Endothelial cell of hepatic sinusoid (primary cell): Measurements from ENCODE around the gene DUSP18.
"Not testable (repeated sequence)": the region's sequence is repeated elsewhere in the genome, so short reads cannot be mapped to it uniquely, and the experiment has no call there.

Experiments
- in situ Hi-C: cut with HindIII; loops from 2 replicates; pipeline ENCODE4 v1.10.0; 2017; ENCODE audit warnings: low sequenced_read_pairs

DUSP18 gene

DNA sequence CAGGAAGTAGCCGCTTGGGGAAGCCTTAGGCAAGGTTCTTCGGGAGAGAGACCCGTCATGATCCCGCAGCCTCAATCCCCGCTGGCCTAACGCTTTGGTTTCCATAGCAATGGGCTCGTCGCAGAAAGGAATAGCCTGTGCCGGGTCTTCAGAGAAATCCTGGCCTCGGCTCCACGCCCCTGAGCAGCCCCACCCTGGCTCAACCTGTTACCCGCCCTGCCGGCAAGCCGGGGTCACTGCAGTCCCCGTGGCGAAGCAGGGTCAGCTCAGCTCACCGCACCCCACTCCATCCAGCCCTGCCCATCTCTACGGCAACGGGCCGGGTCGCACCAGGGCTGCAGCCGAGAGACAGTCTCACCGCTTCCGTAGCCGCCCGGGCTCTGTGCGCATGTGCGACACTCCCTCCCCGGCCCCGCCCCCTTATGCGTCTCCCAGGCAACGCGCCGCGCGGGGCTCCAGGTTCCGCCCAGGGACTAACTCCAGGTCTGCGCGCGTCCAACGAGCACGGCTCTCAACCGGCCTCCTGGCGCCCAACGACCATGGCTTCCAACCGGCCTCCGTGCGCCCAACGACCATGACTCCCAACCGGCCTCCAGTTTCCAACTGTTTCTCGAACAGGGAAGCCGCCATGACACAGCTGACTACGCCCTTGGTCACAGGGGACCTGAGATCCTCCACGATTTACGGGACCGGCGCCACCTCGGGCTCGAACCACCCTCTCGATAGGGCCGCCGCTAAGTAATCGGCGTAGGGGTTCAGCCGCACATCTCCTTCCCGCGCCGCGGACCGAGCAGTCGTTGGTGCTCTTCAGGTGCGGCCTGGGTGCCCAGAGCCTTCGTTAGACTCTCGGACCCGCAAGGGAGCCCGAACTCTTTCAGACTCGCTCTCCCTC, at the start of gene DUSP18:
DUSP18 (minus strand) TSS at position 382 of the 892 bp plus-strand sequence. CDS start 3,872 bp downstream, outside the sequence.
- in situ Hi-C loops, result no loop called here

- in situ Hi-C loops, result no loop called here
These were observed 46.4 kb upstream of the DUSP18 start for GRCh38 chr22:30714062-30714461.

GRCh38 chr22:30712094-30712493, 44.4 kb upstream of the DUSP18 start:
- in situ Hi-C loops, result no loop called here

DNA sequence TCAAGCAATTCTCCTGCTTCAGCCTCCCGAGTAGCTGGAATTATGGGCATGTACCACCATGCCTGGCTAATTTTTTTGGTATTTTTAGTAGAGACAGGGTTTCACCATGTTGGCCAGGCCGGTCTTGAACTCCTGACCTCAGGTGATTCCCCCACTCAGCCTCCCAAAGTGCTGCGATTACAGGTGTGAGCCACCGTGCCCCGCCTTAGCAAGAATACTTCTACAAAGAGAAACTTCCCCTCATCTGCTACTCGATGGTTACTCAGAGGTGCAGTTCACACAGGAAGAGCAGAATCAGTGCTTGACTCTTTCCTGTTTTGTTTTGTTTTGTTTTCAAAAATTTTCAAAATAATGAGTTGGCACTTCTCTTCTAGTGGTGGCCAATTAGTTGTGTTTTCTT, 42.3 kb upstream of the DUSP18 start:
- in situ Hi-C loops, result not testable (repeated sequence)

DNA sequence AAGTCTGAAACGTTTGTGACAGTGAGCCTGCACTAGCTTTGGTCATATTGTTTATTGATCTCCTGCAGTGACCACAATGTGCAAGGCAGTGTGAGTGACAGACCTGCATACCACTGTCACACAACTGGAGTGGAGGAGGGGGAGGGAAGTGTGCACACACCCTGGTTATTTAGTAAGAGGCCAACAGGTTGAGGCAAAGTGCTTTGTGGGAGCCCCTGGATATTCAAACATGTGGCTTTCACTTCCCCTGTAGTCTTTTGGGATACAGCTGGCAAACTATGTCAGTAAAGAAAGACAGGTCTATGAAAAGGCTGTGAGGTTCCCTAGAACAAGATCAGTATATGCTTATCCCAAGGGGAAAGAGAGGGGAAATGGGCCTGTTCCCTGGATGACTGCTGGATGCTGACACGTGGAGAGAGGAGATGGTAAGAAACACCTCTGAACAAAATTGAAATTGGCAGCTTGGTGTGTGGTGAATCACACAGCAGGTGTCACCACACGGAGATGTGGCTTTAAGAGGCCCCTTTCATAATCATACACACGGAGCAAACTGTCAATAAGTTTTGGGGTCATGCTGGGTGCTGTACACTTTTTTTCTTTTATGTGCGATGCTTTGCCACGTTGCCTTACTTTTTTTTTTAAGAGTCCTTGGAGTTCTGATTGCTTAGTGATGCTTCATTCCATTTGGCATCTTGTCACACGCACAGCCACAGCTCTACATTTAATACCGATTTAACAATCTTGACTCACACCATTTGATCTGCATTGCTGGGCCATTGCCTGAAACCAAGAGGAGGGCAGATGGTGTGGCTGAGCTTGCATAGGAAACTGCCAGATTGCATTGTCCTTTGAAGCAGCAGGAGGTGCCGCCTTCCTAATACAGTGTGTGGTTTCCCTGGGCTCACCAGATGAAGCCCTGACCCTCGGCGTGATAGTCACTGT, 38.3 kb upstream of the DUSP18 start:
- in situ Hi-C loops, result no loop called here

DNA sequence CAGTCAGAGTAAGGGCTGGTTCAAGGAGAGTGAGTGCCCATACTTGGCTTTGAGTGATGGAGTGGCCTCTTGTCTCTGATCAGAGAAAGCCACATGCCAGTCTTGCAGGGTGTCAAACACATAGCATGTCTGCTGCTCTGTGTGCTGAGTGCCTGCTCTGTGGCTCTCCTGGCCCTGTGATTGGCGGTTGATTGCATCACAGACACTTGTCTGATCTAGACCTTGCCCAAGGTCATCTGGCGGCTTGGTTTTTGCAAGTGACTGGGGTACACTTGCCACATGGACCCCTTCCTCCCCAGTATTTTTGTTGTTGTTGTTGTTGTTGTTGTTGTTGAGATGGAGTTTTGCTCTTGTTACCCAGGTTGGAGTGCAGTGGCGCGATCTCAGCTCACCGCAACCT, 37.3 kb upstream of the DUSP18 start:
- in situ Hi-C loops, result no loop called here

DNA sequence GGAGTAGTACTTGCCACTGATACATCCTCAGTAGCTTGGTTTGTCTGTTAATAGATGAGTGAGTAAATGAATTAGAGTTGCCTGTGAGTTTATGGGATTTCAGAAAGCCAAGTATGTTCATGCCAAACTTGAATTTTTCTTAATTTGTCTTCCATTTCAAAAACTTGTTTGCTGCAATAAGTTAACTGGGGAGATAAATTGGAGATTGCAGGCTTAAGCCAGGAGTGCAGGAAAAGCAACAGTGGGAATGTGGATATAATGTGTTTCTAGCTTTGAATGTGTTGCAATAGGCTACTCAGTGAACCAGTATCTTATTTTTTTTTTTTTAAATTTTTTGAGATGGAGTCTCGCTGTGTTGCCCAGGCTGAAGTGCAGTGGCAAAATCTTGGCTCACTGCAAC, 35.2 kb upstream of the DUSP18 start:
- in situ Hi-C loops, result no loop called here

- in situ Hi-C loops, result no loop called here
These were observed 34.2 kb upstream of the DUSP18 start for GRCh38 chr22:30701872-30702271.

GRCh38 chr22:30697975-30698374, 30.3 kb upstream of the DUSP18 start:
- in situ Hi-C loops, result no loop called here

GRCh38 chr22:30695871-30696655, 28.4 kb upstream of the DUSP18 start:
- in situ Hi-C loops, result no loop called here

DNA sequence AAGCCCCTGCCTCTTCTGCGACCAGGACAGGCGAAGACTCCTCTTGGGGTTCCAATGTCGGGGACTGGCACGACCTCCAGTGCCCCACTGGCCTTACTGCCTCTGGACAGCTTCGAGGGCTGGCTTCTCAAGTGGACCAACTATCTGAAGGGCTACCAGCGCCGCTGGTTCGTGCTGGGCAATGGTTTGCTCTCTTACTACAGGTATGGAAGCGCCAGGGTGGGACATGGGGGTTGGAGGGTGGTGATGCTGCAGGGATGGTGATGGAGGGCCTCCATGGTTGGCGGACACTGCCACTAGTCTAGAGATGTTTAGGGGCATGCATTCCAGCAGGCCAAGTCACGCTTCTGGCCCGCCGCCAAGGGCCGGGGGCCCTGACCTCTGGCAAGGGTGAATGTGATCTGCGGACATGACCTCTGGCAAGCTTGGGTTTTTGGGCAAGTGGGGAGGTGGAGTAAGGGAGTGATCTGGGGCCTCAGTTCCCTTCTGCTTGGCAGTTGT, 27.7 kb upstream of the DUSP18 start:
- in situ Hi-C loops, result no loop called here

DNA sequence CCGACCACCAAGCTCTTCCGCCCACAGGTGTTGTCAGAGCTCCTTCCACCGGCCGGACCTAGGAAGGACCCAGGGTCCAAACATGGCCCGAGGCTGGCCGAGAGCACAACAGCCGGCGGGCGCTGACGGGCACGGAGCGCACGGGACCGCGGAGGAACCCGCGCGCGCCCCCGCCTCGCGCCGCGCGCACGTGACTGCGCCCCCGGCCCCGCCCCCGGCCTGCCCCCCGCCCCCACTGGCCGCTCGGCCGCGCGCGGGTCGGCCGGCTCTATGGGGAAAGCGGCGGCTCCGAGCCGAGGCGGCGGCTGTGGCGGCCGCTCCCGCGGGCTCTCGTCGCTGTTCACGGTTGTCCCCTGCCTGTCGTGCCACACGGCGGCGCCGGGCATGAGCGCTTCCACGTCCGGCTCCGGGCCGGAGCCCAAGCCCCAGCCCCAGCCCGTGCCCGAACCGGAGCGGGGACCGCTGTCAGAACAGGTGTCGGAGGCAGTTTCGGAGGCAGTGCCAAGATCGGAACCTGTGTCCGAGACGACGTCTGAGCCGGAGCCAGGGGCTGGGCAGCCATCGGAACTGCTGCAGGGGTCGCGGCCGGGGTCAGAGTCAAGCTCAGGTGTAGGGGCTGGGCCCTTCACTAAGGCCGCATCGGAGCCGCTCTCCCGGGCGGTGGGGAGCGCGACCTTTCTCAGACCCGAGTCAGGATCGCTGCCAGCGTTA, 27.1 kb upstream of the DUSP18 start, which contains the start of gene OSBP2:
OSBP2 (plus strand) TSS at position 235 of the 711 bp plus-strand sequence; CDS start at position 271, 36 bp downstream.
- in situ Hi-C loops, result no loop called here

GRCh38 chr22:30694171-30694639, 26.5 kb upstream of the DUSP18 start:
- in situ Hi-C loops, result no loop called here

DNA sequence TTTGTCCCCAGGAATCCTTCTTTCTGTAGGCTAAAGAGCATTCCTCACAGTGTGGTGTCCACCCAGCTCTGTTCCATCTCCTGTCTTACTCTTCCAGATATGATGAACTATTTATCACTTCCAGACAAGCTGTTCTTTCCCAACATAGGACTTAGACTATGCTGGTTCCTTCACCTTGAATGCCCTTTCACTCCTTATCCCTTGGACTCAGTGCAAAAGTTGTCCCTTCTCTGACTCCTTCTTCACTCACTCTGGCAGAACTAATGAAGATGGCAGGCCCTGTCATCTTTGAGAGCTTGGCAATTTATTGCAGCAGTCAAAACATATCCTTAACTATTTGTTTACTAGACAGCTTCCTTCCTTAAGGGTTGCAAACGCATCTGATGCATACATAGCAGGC, 23.5 kb upstream of the DUSP18 start:
- in situ Hi-C loops, result no loop called here

DNA sequence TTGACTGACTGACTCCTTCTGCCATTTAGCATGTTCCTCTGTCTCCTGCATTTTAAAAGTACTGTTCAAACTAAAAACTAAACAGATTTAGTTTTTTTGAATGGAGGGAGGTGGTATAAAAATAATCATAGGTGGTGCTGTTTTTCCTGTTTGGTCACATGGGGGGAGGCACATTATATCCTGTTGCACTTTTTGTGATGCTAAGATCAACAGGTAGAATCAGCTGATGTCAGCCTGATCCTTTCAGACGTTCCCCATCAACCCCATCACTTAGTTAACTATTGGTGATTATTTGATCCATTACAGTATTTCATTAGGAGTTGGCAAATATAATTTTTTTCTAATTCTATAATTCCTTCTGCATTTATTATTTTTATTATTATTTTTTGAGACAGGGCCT, 21.9 kb upstream of the DUSP18 start:
- in situ Hi-C loops, result no loop called here

DNA sequence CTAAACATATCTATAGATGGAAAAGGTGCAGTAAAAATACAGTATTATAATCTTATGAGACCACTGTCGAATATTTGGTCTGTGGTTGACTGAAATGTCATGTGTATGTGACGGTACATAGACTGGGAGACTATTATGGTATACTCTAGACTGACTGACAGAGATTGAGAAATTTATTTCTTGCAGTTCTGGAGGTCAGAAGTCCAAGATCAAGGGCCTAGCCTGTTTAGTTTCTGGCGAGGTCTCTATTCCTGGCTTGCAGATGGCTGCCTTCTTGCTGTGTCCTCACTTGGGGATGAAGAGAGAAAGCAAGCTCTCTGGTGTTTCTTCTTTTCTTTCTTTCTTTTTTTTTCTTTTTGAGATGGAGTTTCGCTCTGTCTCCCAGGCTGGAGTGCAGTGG, 19.7 kb upstream of the DUSP18 start:
- in situ Hi-C loops, result no loop called here

DNA sequence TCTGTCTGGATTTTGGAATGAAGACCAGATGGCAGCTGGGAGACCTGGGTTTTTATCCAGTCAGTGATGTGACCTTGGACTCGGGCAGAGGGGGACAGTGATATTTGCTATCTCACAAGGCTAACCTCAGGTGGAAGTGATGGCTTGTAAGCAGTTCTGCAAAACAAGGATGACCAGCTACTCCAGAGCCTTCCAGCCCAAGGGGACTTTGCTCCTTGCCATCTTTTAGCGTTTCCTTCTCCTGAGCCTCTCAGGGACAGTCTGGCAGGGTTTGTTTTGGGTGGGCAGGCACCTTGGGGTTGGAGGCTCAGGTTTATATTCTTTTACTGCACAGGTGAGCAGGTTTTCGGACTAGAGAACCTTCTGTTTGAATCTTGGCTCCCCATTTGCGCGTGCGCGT, 17.5 kb upstream of the DUSP18 start:
- in situ Hi-C loops, result no loop called here

DNA sequence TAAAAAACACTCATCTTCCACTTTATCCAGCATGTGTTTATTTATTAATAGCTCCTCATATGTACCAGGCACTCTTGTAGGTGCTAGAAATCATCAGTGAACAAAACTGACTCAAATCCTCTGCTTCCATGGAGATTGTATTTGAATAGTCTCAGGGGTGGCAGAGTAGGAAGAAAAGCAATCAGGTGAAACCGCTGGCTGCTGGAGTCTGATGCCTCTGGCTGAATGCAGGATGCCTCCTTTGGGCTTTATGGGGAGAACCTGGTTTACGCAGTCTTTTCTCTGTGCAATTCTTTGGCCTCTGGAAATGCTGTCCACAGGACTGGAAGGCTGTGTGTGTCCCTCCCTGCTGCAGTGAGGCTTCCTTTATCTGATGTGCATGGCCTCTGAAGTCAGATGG, 14.2 kb upstream of the DUSP18 start:
- in situ Hi-C loops, result no loop called here

DNA sequence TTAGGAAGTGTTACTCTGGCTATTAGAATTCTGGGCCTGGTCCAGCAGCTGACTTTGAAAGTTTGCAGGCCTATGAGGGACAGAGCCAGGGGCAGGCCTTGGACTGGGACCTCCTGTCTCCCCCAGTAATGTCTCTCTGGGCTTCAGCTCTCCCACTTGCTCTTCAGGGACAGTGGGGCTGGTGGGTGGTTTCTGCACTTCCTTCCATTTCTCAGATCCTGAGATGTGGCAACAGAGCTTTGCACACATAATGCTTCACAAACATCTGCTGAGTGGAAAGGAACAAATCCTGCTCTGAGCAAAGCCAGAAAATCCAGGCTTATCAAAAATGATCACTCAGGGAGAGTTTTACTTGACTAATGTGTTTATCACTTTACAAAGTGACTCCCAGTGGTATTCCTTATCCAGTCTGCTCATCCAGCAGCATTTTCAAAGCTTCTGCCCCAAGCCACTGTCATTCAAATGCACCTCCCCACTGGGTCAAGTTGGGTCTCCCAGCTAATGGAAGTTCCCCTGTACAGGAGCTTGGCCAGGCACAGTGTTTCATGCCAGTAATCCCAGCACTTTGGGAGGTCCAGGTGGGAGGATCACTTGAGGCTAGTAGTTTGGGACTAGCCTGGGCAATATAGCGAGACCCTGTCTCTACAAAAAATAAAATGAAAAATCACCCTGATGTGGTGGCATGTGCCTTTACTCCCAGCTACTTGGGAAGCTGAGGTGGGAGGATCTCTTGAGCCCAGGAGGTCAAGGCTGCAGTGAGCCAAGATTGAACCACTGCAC, 13.5 kb upstream of the DUSP18 start:
- in situ Hi-C loops, result no loop called here
